Measurements from ENCODE around the gene TMEM161B. TPM values are rescaled to one million over a fixed set of nuclear protein-coding genes. Genes with fewer than 3 reads are reported as not detected.
A peak's percentile ranks its signal among the peaks of the same experiment; 100 is the strongest.

Gene TMEM161B
- total and polyA plus RNA-seq, 2 of the 13 experiments (the other 11 are each of a cell fraction or from before 2014, with no cell fraction given), result 15.0 to 22.1 TPM

DNA sequence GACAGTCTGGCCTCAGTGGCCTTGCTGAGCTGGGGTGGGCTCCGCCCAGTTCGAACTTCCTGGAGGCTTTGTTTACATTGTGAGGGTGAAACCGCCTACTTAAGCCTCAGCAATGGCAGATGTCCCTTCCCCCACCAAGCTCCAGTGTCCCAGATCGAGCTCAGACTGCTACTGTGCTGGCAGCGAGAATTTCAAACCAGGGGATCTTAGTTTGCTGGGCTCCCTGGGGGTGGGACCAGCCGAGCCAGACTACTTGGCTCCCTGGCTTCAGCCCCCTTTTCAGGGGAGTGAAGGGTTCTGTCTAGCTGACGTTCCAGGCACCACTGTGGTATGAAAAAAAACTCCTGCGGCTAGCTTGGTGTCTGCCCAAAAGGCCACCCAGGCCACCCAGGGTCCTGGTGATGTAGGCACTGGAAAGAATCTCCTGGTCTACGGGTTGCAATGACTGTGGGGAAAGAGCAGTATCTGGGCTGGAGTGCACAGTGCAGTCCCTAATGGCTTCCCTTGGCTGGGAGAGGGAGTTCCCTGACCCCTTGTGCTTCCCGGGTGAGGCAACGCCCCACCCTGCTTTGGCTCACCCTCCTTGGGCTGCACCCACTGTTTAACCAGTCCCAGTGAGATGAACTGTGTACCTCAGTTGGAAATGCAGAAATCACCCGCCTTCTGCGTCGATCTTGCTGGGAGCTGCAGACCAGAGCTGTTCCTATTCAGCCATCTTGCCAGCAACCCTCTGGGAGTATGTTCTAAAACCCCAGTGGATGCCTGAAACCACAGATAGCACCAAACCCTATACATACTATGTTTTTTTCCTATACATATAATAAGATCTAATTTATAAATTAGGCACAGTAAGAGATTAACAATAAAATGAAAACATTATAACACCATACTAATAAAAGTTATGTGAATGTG, 95.5 kb downstream of the TMEM161B start (continued):
- TF ChIP-seq UBTF (CRISPR knock-in tag; IDR thresholded peaks at IDR 0.05), result peak; percentile 21; the same call in 1 of the 2 replicates
- 0 out of 4 replicates have a peak, but pooled peaks of 1 of the 2 experiments have one; percentile 23 for TF ChIP-seq POLR2A (IDR thresholded peaks at IDR 0.05; ENCODE audit: insufficient read depth in 1 of 2, low read depth in 2 of 2, low read length in 2 of 2)
- TF ChIP-seq TBX2 (CRISPR knock-in tag; IDR thresholded peaks at IDR 0.05; ENCODE audit: borderline replicate concordance), result peak; percentile 35
- TF ChIP-seq CHCHD3 (CRISPR knock-in tag; IDR thresholded peaks at IDR 0.05), result 0 out of 2 replicates have a peak, but pooled peaks have one; percentile 38
- TF ChIP-seq EP300 (IDR thresholded peaks at IDR 0.05; ENCODE audit: low read depth in 2 of 2, low read length in 2 of 2), result 0 out of 4 replicates have a peak, but pooled peaks of 1 of the 2 experiments have one; percentile 25
- no peak for TF ChIP-seq EP300 (CRISPR knock-in tag; IDR thresholded peaks at IDR 0.05; ENCODE audit: borderline replicate concordance)
- TF ChIP-seq TAF1 (CRISPR knock-in tag; IDR thresholded peaks at IDR 0.05), result peak; percentile 55; the same call in 1 of the 2 replicates
- 0 out of 2 replicates have a peak, but pooled peaks have one; percentile 38 for TF ChIP-seq SMAD9 (CRISPR knock-in tag; IDR thresholded peaks at IDR 0.05)
- no peak for TF ChIP-seq ZNF83 (CRISPR knock-in tag; IDR thresholded peaks at IDR 0.05; ENCODE audit: borderline replicate concordance)
- no peak for TF ChIP-seq ZNF432 (CRISPR knock-in tag; IDR thresholded peaks at IDR 0.05; ENCODE audit: borderline replicate concordance)
- TF ChIP-seq, protein P1, sequence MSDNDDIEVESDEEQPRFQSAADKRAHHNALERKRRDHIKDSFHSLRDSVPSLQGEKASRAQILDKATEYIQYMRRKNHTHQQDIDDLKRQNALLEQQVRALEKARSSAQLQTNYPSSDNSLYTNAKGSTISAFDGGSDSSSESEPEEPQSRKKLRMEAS (IDR thresholded peaks at IDR 0.05), result no peak
- TF ChIP-seq KDM2A (CRISPR knock-in tag; IDR thresholded peaks at IDR 0.05; ENCODE audit: borderline replicate concordance, low read depth), result 0 out of 2 replicates have a peak, but pooled peaks have one; percentile 18
- TF ChIP-seq ZFP36 (IDR thresholded peaks at IDR 0.05; ENCODE audit: borderline replicate concordance, low read depth, low read length, partially characterized antibody), result no peak
- no peak for TF ChIP-seq ZNF619 (CRISPR knock-in tag; IDR thresholded peaks at IDR 0.05)
- peak; percentile 60; the same call in 1 of the 2 replicates for TF ChIP-seq BRF2 (CRISPR knock-in tag; IDR thresholded peaks at IDR 0.05)
- no peak for TF ChIP-seq ZNF468 (CRISPR knock-in tag; IDR thresholded peaks at IDR 0.05)
- no peak for TF ChIP-seq ETV6 (CRISPR knock-in tag; conservative IDR thresholded peaks at IDR 0.05)
- 0 out of 2 replicates have a peak, but pooled peaks have one; percentile 52 for TF ChIP-seq ZNF33B (CRISPR knock-in tag; IDR thresholded peaks at IDR 0.05)

Data from HepG2 (cell line).